MG63 (cell line): ENCODE results near the gene STRA6. TPM values are rescaled to one million over a fixed set of nuclear protein-coding genes. Genes with fewer than 3 reads are reported as not detected.

ENCODE experiments used
- DNase-seq: peaks from one replicate; pipeline ENCODE4 v3.0.0-alpha.2; 2020
- H3K27me3 ChIP-seq: fragments of 250-450 bp; sonication (Bioruptor Pico); 2 replicates; pipeline ENCODE4 v1.5.1; 2020; ENCODE audit warnings: mild to moderate bottlenecking, moderate library complexity
- H3K36me3 ChIP-seq: fragments of 250-450 bp; sonication (Bioruptor Pico); 2 replicates; pipeline ENCODE4 v1.5.1; 2020; ENCODE audit warnings: mild to moderate bottlenecking, moderate library complexity
- H3K4me3 ChIP-seq: fragments of 250-450 bp; sonication (Bioruptor Pico); 2 replicates; pipeline ENCODE4 v1.5.1; 2020; ENCODE audit warnings: mild to moderate bottlenecking, moderate library complexity
- H3K9me3 ChIP-seq: fragments of 250-450 bp; sonication (Bioruptor Pico); 2 replicates; pipeline ENCODE4 v1.5.1; 2020; ENCODE audit warnings: mild to moderate bottlenecking, moderate library complexity
- total RNA-seq: library from RNA; depleted of rRNA; stranded (reverse); fragments of >200 nt; shearing (Covaris generic); gene quantifications from 2 replicates; pipeline ENCODE4 v1.2.3, GENCODE V29; 2014; ENCODE audit warnings: low replicate concordance

Gene STRA6
- total RNA-seq, 1 experiment from 2014 or later, result 1.4 TPM

GRCh38 chr15:74214324-74215021, 11.9 kb upstream of the STRA6 start:
- H3K4me3 ChIP-seq, result no peak overlapping the region
- no peaks in the 10 kb centered on the region for H3K36me3 ChIP-seq
- DNase-seq, result no peak
- no peaks in the 10 kb centered on the region; the same call in 1 of the 2 replicates for H3K27me3 ChIP-seq
- H3K9me3 ChIP-seq, result no peaks in the 10 kb centered on the region; the same call in 1 of the 2 replicates

GRCh38 chr15:74213858-74214284, 11.3 kb upstream of the STRA6 start:
- H3K4me3 ChIP-seq, result no peak overlapping the region
- H3K36me3 ChIP-seq, result no peaks in the 10 kb centered on the region
- H3K9me3 ChIP-seq, result no peaks in the 10 kb centered on the region; the same call in 1 of the 2 replicates
- no peaks in the 10 kb centered on the region; the same call in 1 of the 2 replicates for H3K27me3 ChIP-seq
- no peak for DNase-seq

- no peaks in the 10 kb centered on the region; the same call in 1 of the 2 replicates for H3K9me3 ChIP-seq
- H3K4me3 ChIP-seq, result no peak overlapping the region
- H3K27me3 ChIP-seq, result no peaks in the 10 kb centered on the region; the same call in 1 of the 2 replicates
- H3K36me3 ChIP-seq, result no peaks in the 10 kb centered on the region
- DNase-seq, result no peak
Measured at GRCh38 chr15:74212494-74212893, 9.9 kb upstream of the STRA6 start.

GRCh38 chr15:74211656-74212055, 9.1 kb upstream of the STRA6 start:
- H3K9me3 ChIP-seq, result no peaks in the 10 kb centered on the region; the same call in 1 of the 2 replicates
- H3K4me3 ChIP-seq, result no peak overlapping the region
- H3K27me3 ChIP-seq, result no peaks in the 10 kb centered on the region; the same call in 1 of the 2 replicates
- DNase-seq, result no peak
- no peaks in the 10 kb centered on the region for H3K36me3 ChIP-seq

GRCh38 chr15:74210729-74211128, 8.1 kb upstream of the STRA6 start:
- H3K36me3 ChIP-seq, result no peaks in the 10 kb centered on the region

GRCh38 chr15:74209997-74210671, 7.5 kb upstream of the STRA6 start:
- DNase-seq, result peak; percentile 58

More at GRCh38 chr15:74210729-74211128, 8.1 kb upstream of the STRA6 start:
- H3K27me3 ChIP-seq, result no peaks in the 10 kb centered on the region; the same call in 1 of the 2 replicates
- no peak overlapping the region for H3K4me3 ChIP-seq
- no peaks in the 10 kb centered on the region; the same call in 1 of the 2 replicates for H3K9me3 ChIP-seq
- DNase-seq, result no peak

GRCh38 chr15:74209560-74209958, 7.0 kb upstream of the STRA6 start:
- Histone ChIP-seq H3K4me3 (no peak overlapping the region), H3K36me3 (no peaks in the 10 kb centered on the region), H3K27me3 (no peaks in the 10 kb centered on the region; the same call in 1 of the 2 replicates), H3K9me3 (no peaks in the 10 kb centered on the region; the same call in 1 of the 2 replicates)
- DNase-seq, result no peak

More at GRCh38 chr15:74209997-74210671, 7.5 kb upstream of the STRA6 start:
- H3K9me3 ChIP-seq, result no peaks in the 10 kb centered on the region; the same call in 1 of the 2 replicates
- no peaks in the 10 kb centered on the region for H3K36me3 ChIP-seq
- H3K27me3 ChIP-seq, result no peaks in the 10 kb centered on the region; the same call in 1 of the 2 replicates
- no peak overlapping the region for H3K4me3 ChIP-seq

- H3K36me3 ChIP-seq, result no peaks in the 10 kb centered on the region
- H3K9me3 ChIP-seq, result no peaks in the 10 kb centered on the region; the same call in 1 of the 2 replicates
- no peaks in the 10 kb centered on the region for H3K27me3 ChIP-seq
- H3K4me3 ChIP-seq, result no peak overlapping the region
- DNase-seq, result no peak
Measured at GRCh38 chr15:74208901-74209559, 6.4 kb upstream of the STRA6 start.

- H3K27me3 ChIP-seq, result no peaks in the 10 kb centered on the region
- no peaks in the 10 kb centered on the region for H3K36me3 ChIP-seq
- no peak for DNase-seq
- H3K4me3 ChIP-seq, result no peak overlapping the region
- H3K9me3 ChIP-seq, result no peaks in the 10 kb centered on the region; the same call in 1 of the 2 replicates
Measured at GRCh38 chr15:74208496-74208895, 5.9 kb upstream of the STRA6 start.

- DNase-seq, result no peak
- Histone ChIP-seq H3K27me3 (no peaks in the 10 kb centered on the region), H3K4me3 (no peak overlapping the region), H3K9me3 (no peaks in the 10 kb centered on the region; the same call in 1 of the 2 replicates), H3K36me3 (no peaks in the 10 kb centered on the region)
Measured at GRCh38 chr15:74207652-74208440, 5.3 kb upstream of the STRA6 start.

- no peaks in the 10 kb centered on the region for H3K36me3 ChIP-seq
- peak; percentile 93 for DNase-seq
- H3K4me3 ChIP-seq, result no peak overlapping the region
- H3K9me3 ChIP-seq, result no peaks in the 10 kb centered on the region; the same call in 1 of the 2 replicates
- no peaks in the 10 kb centered on the region for H3K27me3 ChIP-seq
Measured at GRCh38 chr15:74206801-74207281, 4.3 kb upstream of the STRA6 start.

- DNase-seq, result no peak
- no peaks in the 10 kb centered on the region for H3K9me3 ChIP-seq
Measured at GRCh38 chr15:74205582-74205947, 3.0 kb upstream of the STRA6 start.

GRCh38 chr15:74203914-74204431, 1.4 kb upstream of the STRA6 start:
- no peak overlapping the region for H3K4me3 ChIP-seq
- no peaks in the 10 kb centered on the region for H3K36me3 ChIP-seq
- H3K27me3 ChIP-seq, result no peaks in the 10 kb centered on the region
- DNase-seq, result peak; percentile 70
- no peaks in the 10 kb centered on the region for H3K9me3 ChIP-seq

More at GRCh38 chr15:74205582-74205947, 3.0 kb upstream of the STRA6 start:
- Histone ChIP-seq H3K36me3 (no peaks in the 10 kb centered on the region), H3K27me3 (no peaks in the 10 kb centered on the region), H3K4me3 (no peak overlapping the region)

GRCh38 chr15:74201710-74202420, 722 bp downstream of the STRA6 start:
- H3K36me3 ChIP-seq, result no peaks in the 10 kb centered on the region
- no peaks in the 10 kb centered on the region for H3K27me3 ChIP-seq
- H3K9me3 ChIP-seq, result no peaks in the 10 kb centered on the region
- no peak overlapping the region for H3K4me3 ChIP-seq
- no peak for DNase-seq

GRCh38 chr15:74200871-74201419, 1.6 kb downstream of the STRA6 start:
- no peaks in the 10 kb centered on the region for H3K27me3 ChIP-seq
- no peak for DNase-seq
- no peaks in the 10 kb centered on the region for H3K36me3 ChIP-seq
- no peak overlapping the region for H3K4me3 ChIP-seq
- no peaks in the 10 kb centered on the region for H3K9me3 ChIP-seq
